CD4-positive, alpha-beta T cell treated with Interleukin-6 at 100 ng/mL for 8 hours (primary cell): Measurements from ENCODE around the gene CTXN2.

Experiments used
- DNase-seq: peaks from one replicate; pipeline ENCODE4 v3.0.0-alpha.2; 2020; ENCODE audit warnings: mixed read lengths, low spot score

CTXN2 gene

GRCh38 chr15:48191574-48192225, at the start of gene CTXN2:
CTXN2 (plus strand) TSS chr15:48191665; CDS start chr15:48201301, 9,636 bp downstream.
- no peak for DNase-seq

DNA sequence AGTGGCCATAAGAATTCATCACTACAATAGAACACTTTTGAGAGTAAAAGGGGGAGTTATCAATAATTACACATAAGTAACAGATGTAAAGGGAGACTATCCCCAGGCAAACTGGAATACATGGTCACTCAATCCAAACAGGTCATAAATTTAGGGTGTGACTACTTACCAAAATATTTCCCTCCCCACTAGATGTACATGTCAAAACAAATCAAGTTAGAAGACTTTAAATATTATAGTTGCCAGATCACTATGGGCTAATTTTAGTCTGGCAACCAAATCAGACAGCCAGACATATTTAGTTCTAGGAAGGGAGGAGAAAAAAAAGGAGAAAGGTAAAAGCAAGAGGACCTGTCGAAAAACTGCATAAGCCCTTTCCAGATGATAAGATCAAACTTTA, 47.6 kb upstream of the CTXN2 start:
- no peak for DNase-seq

- DNase-seq = no peak
Observed at GRCh38 chr15:48144889-48145288, 46.6 kb upstream of the CTXN2 start.

- DNase-seq = no peak
Observed at GRCh38 chr15:48145923-48146322, 45.5 kb upstream of the CTXN2 start.

DNA sequence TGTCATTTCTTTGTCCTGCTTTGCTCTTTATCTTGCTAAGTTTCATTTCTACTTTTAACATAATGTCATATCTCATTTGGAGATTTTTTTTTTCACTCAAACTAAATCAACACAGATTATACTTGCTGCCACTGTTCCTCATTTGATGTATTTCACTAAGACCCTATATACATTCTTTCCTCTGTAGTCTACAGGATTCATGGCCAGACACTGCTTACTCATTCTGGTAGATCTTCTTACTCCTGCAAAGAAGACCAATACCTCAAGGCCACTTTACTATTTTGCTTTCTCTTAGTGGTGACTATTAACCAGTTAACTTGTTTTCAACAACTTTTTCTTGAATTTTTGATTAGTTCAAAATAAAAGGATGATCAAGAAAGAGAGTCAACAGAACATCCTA, 44.1 kb upstream of the CTXN2 start:
- no peak for DNase-seq

DNA sequence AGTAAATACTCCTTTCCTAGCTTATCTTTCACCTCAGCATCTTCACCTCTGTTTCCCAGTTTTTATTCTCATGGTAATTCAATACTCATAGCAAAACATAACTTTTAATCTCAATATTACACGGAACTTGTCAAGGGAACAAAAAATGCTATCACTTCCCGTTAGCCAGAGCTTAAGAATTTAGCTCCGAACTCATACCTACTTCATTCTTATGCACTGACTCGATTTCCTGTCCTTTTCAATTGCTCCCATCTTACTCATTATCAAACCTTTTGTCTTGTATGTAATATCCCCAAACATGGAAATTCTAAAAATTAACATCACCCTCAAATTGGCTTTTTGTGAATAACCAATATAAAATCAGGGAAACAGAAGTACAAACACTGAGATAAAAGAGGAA, 41.6 kb upstream of the CTXN2 start:
- no peak for DNase-seq

DNA sequence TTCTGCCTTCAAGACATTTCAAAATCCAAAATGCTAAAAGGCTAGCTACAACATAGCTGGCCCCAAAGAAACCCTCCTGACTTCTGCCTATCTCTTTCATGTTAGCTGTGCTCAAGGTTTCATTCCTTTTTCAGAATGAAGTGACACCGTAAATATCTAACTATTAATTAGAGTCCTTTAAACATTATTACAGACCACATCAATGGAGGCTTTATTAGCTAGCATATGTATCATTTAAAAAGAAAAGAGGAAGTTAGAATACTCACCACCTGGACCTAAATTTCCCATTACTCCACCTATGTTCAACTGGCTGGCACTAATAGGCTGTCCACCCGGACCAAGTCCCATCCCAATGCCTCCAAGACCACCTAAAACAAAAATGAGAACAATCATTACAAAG, 37.9 kb upstream of the CTXN2 start:
- no peak for DNase-seq

DNA sequence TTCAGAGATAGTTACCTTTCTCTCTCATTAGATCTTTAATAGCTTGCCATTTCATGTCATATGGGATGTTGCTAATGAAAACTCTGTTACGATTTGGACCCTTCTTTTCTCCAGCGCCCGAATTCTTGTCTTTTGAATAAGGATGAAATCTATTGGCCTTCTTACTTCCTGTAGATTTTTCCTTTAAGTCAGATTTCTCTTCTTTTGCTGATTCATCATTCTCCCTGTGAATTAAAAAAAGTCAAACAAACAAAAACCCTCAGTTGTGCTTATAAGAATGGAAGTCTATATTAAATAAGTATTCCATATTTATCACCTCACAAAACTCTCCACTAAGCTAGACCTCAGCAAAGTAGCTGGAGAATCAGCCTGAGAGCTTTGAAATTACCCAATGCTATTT, 22.8 kb upstream of the CTXN2 start:
- no peak for DNase-seq

DNA sequence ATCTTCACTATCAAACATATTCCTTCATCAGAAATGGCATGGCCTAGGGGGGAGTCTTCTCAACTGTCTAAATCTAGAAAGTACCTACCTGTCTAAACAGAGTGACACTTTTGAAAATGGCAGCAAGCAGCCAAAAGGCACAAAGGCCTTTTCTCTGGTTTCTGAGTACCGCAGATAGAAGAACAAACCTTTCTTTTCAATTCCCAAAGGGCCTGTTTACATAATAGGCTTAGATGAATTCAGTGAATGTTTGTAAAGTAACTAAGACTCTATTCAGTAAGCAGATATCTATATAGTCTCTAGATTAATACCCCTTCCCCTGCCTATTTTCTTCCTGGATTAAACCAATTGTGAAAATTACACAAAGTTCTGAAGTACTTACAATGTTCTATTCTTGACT, 20.5 kb upstream of the CTXN2 start:
- no peak for DNase-seq

GRCh38 chr15:48175126-48175525, 16.3 kb upstream of the CTXN2 start:
- no peak for DNase-seq

DNA sequence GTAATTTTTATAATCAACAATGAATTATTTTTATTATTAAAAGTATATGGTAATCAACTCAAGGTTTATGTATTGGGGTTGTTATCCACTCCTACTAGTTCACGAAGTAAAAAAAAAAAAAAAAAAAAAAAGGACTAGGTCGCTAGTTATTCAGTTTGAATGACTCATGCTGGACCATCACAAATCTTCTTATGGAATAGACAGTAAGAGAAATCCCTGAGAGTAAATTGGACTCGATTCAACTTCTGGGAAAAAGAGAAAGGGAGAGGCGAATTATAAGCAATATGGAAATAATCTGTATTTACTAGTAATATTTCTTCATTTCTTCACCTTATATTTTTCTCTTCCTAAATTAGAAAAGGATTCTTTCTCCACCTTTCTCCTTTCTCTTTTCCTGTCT, 15.4 kb upstream of the CTXN2 start:
- DNase-seq = no peak

DNA sequence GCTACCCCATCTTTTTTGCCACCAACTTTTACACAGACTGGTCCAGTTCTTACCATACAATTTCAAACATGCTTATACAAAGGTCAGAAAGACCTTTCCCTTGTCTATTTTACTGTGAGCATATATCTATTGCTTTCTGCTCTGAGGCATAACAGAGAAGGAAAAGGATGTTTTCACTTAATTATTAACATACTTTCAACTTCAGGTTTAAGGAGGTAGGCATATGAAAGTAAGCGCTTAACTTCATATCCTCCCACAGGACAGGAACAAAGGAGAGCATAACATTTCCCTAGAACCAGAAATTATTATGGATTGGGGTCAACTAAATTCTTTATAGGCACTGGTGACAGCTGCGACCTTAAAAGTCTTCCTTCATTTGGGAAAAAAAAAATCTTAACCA, 14.5 kb upstream of the CTXN2 start:
- DNase-seq = no peak

- DNase-seq = no peak
Observed at GRCh38 chr15:48177383-48177765, 14.1 kb upstream of the CTXN2 start.

GRCh38 chr15:48177766-48178647, 13.5 kb upstream of the CTXN2 start, which contains the start of gene MYEF2:
MYEF2 (minus strand) TSS chr15:48178295; CDS start chr15:48178237, 58 bp downstream.
- peak; percentile 50 for DNase-seq

DNA sequence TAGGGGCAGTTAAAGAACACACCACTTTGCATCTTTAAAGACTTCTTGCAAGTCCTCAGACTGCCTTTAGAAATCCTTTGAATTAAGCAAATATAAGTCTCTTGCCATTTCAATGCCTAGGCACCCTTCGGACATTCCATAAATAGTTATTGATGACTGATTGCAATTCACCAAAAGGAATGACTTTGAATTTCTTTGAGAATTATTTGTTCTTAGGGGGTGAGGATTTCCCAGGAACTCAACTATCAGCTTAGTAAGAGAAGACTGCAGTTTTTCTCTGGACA, 12.9 kb upstream of the CTXN2 start:
- DNase-seq = no peak

- no peak for DNase-seq
Observed at GRCh38 chr15:48182749-48183148, 8.7 kb upstream of the CTXN2 start.

DNA sequence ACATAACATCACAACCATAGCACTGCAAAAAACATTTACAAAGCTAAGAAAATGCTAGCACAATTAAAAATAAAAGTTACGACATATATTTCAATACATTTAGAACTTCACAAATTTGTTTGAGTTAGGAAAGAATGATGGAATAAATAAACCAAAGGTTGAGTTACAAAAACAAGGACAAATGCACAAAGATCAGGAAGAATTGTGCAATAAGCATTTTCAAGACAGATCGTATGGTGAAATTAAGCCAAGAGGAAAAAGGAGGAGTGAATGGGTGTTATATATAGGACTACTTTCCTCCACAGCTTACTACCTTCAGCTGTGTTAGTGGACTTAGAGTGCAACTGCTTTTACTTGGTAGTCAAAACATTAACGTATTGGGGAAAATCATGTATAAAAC, 5.9 kb upstream of the CTXN2 start:
- no peak for DNase-seq

DNA sequence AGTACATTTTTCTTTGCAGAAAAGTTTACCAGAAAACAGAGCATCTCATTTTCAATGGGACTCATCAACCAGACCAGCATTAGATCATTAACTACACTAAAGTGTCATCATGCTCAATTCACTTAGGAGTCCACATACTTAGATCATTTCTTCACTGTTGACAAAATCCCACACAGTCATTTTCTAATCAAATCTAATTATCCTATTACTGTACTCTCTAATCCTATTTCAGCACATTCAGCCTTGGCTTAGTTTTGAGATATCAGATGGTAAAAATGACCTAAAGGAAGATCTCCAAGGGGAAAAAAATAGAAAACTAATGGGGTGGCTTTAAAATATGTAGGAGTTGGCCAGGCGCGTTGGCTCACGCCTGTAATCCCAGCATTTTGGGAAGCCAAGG, 5.2 kb upstream of the CTXN2 start:
- DNase-seq = no peak

GRCh38 chr15:48190932-48191573, 412 bp upstream of the CTXN2 start:
- no peak for DNase-seq

DNA sequence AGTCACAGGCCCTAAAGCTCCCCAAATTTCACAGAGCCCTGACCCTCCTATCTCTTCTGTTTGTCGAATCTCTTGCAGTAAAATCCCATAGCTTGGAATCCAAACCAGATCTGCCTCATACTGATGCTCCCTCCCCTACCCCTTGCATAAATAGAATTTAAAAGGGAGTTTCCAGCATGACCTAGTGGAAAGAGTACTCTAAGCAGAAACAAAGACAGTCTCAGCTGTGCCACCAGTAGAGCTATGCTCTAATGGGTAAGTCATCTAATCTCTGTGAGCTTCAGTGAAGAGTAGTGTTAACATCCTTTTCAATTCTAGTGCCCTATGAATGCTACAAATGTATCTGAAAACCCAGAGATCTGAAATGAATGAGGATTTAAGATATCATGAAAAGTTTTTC, 10.6 kb downstream of the CTXN2 start:
- no peak for DNase-seq

- DNase-seq = no peak
Observed at GRCh38 chr15:48205981-48206380, 14.5 kb downstream of the CTXN2 start, which contains the start of gene SLC12A1. SLC12A1 (plus strand) TSS chr15:48206302; CDS start chr15:48207720, 1,418 bp downstream.

DNA sequence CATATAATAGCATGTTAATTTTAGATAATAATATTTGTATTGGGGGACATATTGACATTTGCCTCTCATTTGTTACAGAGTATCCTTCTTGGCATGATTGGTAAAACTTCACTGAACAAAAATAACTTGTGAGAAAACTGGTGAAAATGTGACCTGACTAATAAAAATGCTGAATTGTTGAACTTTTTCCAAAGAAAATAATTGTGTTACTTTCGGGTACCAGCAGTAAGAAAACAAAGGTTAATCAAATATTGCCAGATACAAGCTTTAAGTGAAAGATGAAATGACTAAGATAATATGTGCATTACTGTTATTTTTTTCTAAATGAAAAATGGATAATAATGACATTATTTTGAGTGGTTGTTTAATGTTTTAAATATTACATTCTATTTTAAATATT, 29.8 kb downstream of the CTXN2 start:
- no peak for DNase-seq

- no peak for DNase-seq
Observed at GRCh38 chr15:48221885-48222284, 30.4 kb downstream of the CTXN2 start.
